ENCODE measurements around the gene NR1D2. TPM values are rescaled to one million over a fixed set of nuclear protein-coding genes. Genes with fewer than 3 reads are reported as not detected.

NR1D2 gene
- total and polyA plus RNA-seq, 2 of the 13 experiments (the other 11 are each of a cell fraction or from before 2014, with no cell fraction given): 5.3 to 8.1 TPM

DNA sequence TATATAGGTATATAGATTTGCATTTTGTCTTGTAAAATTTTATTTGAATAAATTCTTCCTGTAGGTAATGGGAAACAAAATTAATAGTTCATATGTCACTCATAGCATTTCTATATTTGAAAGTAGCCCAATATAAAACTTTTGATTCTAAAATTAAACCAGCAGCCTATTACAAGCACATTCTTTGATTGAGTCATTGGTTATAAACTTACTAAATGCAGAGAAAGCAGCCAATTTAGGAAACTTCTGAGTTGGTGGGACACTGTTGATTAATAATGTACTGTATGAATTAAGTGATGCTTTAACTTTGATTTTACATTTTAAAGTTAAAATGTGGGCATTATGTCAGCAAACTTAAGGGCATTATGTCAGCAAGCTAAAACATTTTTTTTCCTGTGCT lies 34.5 kb downstream of the NR1D2 start:
- no TSS peak for BruUV-seq (replicated peaks)
- ChIA-PET POLR2A (no interaction called here), CTCF (ENCODE audit: low intra/inter-chr PET ratio, low total read pairs) (no interaction called here)
- Histone ChIP-seq H3K9me3 (ENCODE audit: low read length) (no peaks in the 10 kb centered on the region), H3K79me2 (ENCODE audit: insufficient read depth, low read length) (no peaks in the 10 kb centered on the region), H3K4me2 (ENCODE audit: low read depth, low read length) (no peak overlapping the region), H3K27me3 (ENCODE audit: control insufficient read depth in 1 of 2, insufficient read depth in 2 of 2, low read length in 2 of 2) (no peaks in the 10 kb centered on the region; a peak in 1 of 5 replicates), H2AFZ (ENCODE audit: low read length) (no peak overlapping the region), H3K27ac (ENCODE audit: extremely low read length, insufficient read depth, low read length) (no peak overlapping the region), H3K4me1 (ENCODE audit: insufficient read depth, low read length) (no peaks in the 10 kb centered on the region; the same call in 1 of the 2 replicates), H3K9ac (ENCODE audit: insufficient read depth, low read depth, low read length) (no peak overlapping the region), H3K4me3 (replicated peaks in 1 of 3; ENCODE audit: insufficient read depth in 1 of 3, low read depth in 2 of 3, low read length in 3 of 3) (no peak overlapping the region), H3K36me3 (replicated peaks in 1 of 2; ENCODE audit: control insufficient read depth in 1 of 2, insufficient read depth in 2 of 2, low read length in 2 of 2) (peaks cover 4 to 7% of the 10 kb centered on the region in 2 experiments; a peak in 3 of 5 replicates), H4K20me1 (ENCODE audit: insufficient read depth, low read length) (no peaks in the 10 kb centered on the region)
- in situ Hi-C loops (cut with HindIII; ENCODE audit: extremely low pct_ligation_motif_present, low pct_unique_long_range_greater_than_20kb) (no loop called here), intact Hi-C loops (cut with micrococcal nuclease; ENCODE audit: unreplicated experiment) (no loop called here)
- no peak for ATAC-seq
- no peak for FAIRE-seq
- no peak for TF ChIP-seq HHEX (CRISPR knock-in tag; IDR thresholded peaks at IDR 0.05)
- no peak for TF ChIP-seq ZNF331 (CRISPR knock-in tag; IDR thresholded peaks at IDR 0.05)
- TF ChIP-seq, protein P1, sequence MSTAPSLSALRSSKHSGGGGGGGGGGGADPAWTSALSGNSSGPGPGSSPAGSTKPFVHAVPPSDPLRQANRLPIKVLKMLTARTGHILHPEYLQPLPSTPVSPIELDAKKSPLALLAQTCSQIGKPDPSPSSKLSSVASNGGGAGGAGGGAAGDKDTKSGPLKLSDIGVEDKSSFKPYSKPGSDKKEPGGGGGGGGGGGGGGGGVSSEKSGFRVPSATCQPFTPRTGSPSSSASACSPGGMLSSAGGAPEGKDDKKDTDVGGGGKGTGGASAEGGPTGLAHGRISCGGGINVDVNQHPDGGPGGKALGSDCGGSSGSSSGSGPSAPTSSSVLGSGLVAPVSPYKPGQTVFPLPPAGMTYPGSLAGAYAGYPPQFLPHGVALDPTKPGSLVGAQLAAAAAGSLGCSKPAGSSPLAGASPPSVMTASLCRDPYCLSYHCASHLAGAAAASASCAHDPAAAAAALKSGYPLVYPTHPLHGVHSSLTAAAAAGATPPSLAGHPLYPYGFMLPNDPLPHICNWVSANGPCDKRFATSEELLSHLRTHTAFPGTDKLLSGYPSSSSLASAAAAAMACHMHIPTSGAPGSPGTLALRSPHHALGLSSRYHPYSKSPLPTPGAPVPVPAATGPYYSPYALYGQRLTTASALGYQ (CRISPR knock-in tag; IDR thresholded peaks at IDR 0.05): no peak
- TF ChIP-seq UBTF (CRISPR knock-in tag; IDR thresholded peaks at IDR 0.05): no peak
- no peak for TF ChIP-seq SETDB1 (CRISPR knock-in tag; IDR thresholded peaks at IDR 0.05; ENCODE audit: borderline replicate concordance)
- TF ChIP-seq CHD4 (IDR thresholded peaks at IDR 0.05; ENCODE audit: borderline replicate concordance, low read length): no peak
- no peak for TF ChIP-seq BCL3 (CRISPR knock-in tag; IDR thresholded peaks at IDR 0.05)
- no peak for TF ChIP-seq ZBTB26 (CRISPR knock-in tag; IDR thresholded peaks at IDR 0.05; ENCODE audit: borderline replicate concordance)
- TF ChIP-seq SRSF4 (IDR thresholded peaks at IDR 0.05; ENCODE audit: low read depth, low read length, poor library complexity, severe bottlenecking): no peak
- no peak for DNase-seq (ENCODE audit: low spot score)

Data from HepG2 (cell line).